Measurements from ENCODE around the gene CDH4. TPM values are rescaled to one million over a fixed set of nuclear protein-coding genes. Genes with fewer than 3 reads are reported as not detected.

The CDH4 gene
- total RNA-seq, 6 experiments from 2014 or later = 5.8 to 12.8 (median 10.9) TPM

- H3K4me1 Mint-ChIP-seq (ENCODE audit: low read depth) = no peaks in the 10 kb centered on the region
- DNase-seq = no peak
- H3K36me3 Mint-ChIP-seq (ENCODE audit: low read depth) = peaks cover 11% of the 10 kb centered on the region
- H3K4me3 Mint-ChIP-seq = no peak overlapping the region
- peaks cover 20% of the 10 kb centered on the region for H3K9me3 Mint-ChIP-seq
- TF ChIP-seq CTCF (IDR thresholded peaks at IDR 0.05) = no peak
- H3K27me3 Mint-ChIP-seq (ENCODE audit: insufficient read depth) = peaks cover 5% of the 10 kb centered on the region; the same call in 1 of the 2 replicates
- H3K27ac Mint-ChIP-seq = no peak overlapping the region
These were observed 640.0 kb downstream of the CDH4 start for GRCh38 chr20:61891916-61892649.

GRCh38 chr20:61895016-61895415 lies 643.0 kb downstream of the CDH4 start:
- Mint-ChIP-seq H3K4me3 (no peak overlapping the region), H3K36me3 (ENCODE audit: low read depth) (peaks cover 7% of the 10 kb centered on the region; the same call in 1 of the 2 replicates)

GRCh38 chr20:61895686-61896057 lies 643.6 kb downstream of the CDH4 start:
- Mint-ChIP-seq H3K4me3 (no peak overlapping the region), H3K4me1 (ENCODE audit: low read depth) (no peaks in the 10 kb centered on the region), H3K27ac (no peak overlapping the region), H3K27me3 (ENCODE audit: insufficient read depth) (peaks cover 5% of the 10 kb centered on the region), H3K36me3 (ENCODE audit: low read depth) (peaks cover 7% of the 10 kb centered on the region; the same call in 1 of the 2 replicates), H3K9me3 (peaks cover 3% of the 10 kb centered on the region; the same call in 1 of the 2 replicates)
- DNase-seq = no peak
- TF ChIP-seq CTCF (IDR thresholded peaks at IDR 0.05) = no peak

More at GRCh38 chr20:61895016-61895415, 643.0 kb downstream of the CDH4 start:
- no peak for TF ChIP-seq CTCF (IDR thresholded peaks at IDR 0.05)
- peaks cover 8% of the 10 kb centered on the region for H3K9me3 Mint-ChIP-seq
- H3K27ac Mint-ChIP-seq = no peak overlapping the region
- H3K27me3 Mint-ChIP-seq (ENCODE audit: insufficient read depth) = peaks cover 5% of the 10 kb centered on the region; the same call in 1 of the 2 replicates
- H3K4me1 Mint-ChIP-seq (ENCODE audit: low read depth) = no peaks in the 10 kb centered on the region
- no peak for DNase-seq

GRCh38 chr20:61896058-61896961 lies 644.2 kb downstream of the CDH4 start:
- peak; percentile 88 for TF ChIP-seq CTCF (IDR thresholded peaks at IDR 0.05)
- H3K4me1 Mint-ChIP-seq (ENCODE audit: low read depth) = no peaks in the 10 kb centered on the region
- H3K36me3 Mint-ChIP-seq (ENCODE audit: low read depth) = peaks cover 7% of the 10 kb centered on the region; the same call in 1 of the 2 replicates
- no peak overlapping the region for H3K27ac Mint-ChIP-seq
- peaks cover 5% of the 10 kb centered on the region for H3K27me3 Mint-ChIP-seq (ENCODE audit: insufficient read depth)
- H3K9me3 Mint-ChIP-seq = no peaks in the 10 kb centered on the region; the same call in 1 of the 2 replicates
- DNase-seq = peak; percentile 17
- no peak overlapping the region for H3K4me3 Mint-ChIP-seq

GRCh38 chr20:61897401-61898295 lies 645.6 kb downstream of the CDH4 start:
- peaks cover 7% of the 10 kb centered on the region for H3K4me1 Mint-ChIP-seq (ENCODE audit: low read depth)
- no peaks in the 10 kb centered on the region for H3K36me3 Mint-ChIP-seq (ENCODE audit: low read depth)
- H3K9me3 Mint-ChIP-seq = no peaks in the 10 kb centered on the region
- no peak for DNase-seq
- H3K27me3 Mint-ChIP-seq (ENCODE audit: insufficient read depth) = peaks cover 7% of the 10 kb centered on the region
- no peak overlapping the region for H3K27ac Mint-ChIP-seq
- no peak overlapping the region for H3K4me3 Mint-ChIP-seq
- TF ChIP-seq CTCF (IDR thresholded peaks at IDR 0.05) = no peak
